Measurements from ENCODE around the gene VTI1A. TPM values are rescaled to one million over a fixed set of nuclear protein-coding genes. Genes with fewer than 3 reads are reported as not detected.

VTI1A gene
- total RNA-seq, 1 experiment from 2014 or later: 22.0 TPM

GRCh38 chr10:112841549-112841948 is 394.5 kb downstream of the VTI1A start:
- no peak overlapping the region for H3K23ac ChIP-seq (ENCODE audit: insufficient read length, low read depth, low read length)
- H3K18ac ChIP-seq (ENCODE audit: insufficient read length, low read depth, low read length): no peak overlapping the region
- no peak for DNase-seq
- no peak overlapping the region for H4K5ac ChIP-seq (ENCODE audit: insufficient read length, low read depth, low read length)
- no peak overlapping the region for H3K14ac ChIP-seq (ENCODE audit: insufficient read depth, low read length)
- no peak overlapping the region for H2AFZ ChIP-seq (ENCODE audit: low read length)
- no peak overlapping the region for H3K4me2 ChIP-seq (ENCODE audit: insufficient read depth, insufficient read length, low read length)
- H3K79me2 ChIP-seq (ENCODE audit: insufficient read depth, low read length): no peaks in the 10 kb centered on the region
- WGBS (ENCODE audit: extremely low coverage, insufficient read length, low lambda C conversion rate): no CpG with 5 or more reads among the region's 7 CpGs
- H3K9ac ChIP-seq (ENCODE audit: extremely low read depth, insufficient read length, low read length): no peak overlapping the region
- H3K27me3 ChIP-seq (ENCODE audit: insufficient read depth, low read length): no peaks in the 10 kb centered on the region
- TF ChIP-seq CTCF (conservative IDR thresholded peaks at IDR 0.05): no peak
- H2BK5ac ChIP-seq (ENCODE audit: insufficient read length, low read length): no peak overlapping the region
- H3K79me1 ChIP-seq (ENCODE audit: insufficient read depth, low read depth, low read length, poor library complexity, severe bottlenecking): no peaks in the 10 kb centered on the region
- H3T11ph ChIP-seq (ENCODE audit: low read length): no peak overlapping the region
- H4K91ac ChIP-seq (ENCODE audit: insufficient read length, low read depth, low read length): no peak overlapping the region
- H3K27ac ChIP-seq (ENCODE audit: insufficient read length, low read depth, low read length): no peak overlapping the region
- H4K20me1 ChIP-seq (ENCODE audit: control insufficient read depth, insufficient read depth, insufficient read length): no peaks in the 10 kb centered on the region
- H2BK12ac ChIP-seq (ENCODE audit: insufficient read length, low read depth, low read length): no peak overlapping the region
- no peaks in the 10 kb centered on the region for H3K23me2 ChIP-seq (ENCODE audit: insufficient read length, low read depth, low read length, poor library complexity, severe bottlenecking)
- H3K4ac ChIP-seq (ENCODE audit: low read depth, low read length): no peak overlapping the region
- H2AK5ac ChIP-seq (ENCODE audit: insufficient read length, low read length): no peak overlapping the region
- Mint-ChIP-seq H3K36me3 (ENCODE audit: insufficient read depth in 1 of 3, low read depth in 3 of 3) (peaks cover 9 to 19% (median 13%) of the 10 kb centered on the region in 3 experiments; a peak in 6 of 7 replicates), H3K4me3 (no peak overlapping the region), H3K9me3 (peaks cover 6 to 15% of the 10 kb centered on the region in 2 experiments; a peak in 4 of 5 replicates), H3K27ac (no peak overlapping the region), H3K27me3 (ENCODE audit: low read depth) (peaks cover 7% of the 10 kb centered on the region), H3K4me1 (peaks cover 24 to 37% of the 10 kb centered on the region in 2 experiments)
- no peak overlapping the region for H4K8ac ChIP-seq (replicated peaks; ENCODE audit: insufficient read length, low read depth, low read length)
- no peak overlapping the region for H2BK15ac ChIP-seq (ENCODE audit: low read depth, low read length)
- H2BK20ac ChIP-seq (ENCODE audit: low read depth, low read length, poor library complexity, severe bottlenecking): no peak overlapping the region
- peaks cover 5% of the 10 kb centered on the region; the same call in 1 of the 2 replicates for H3K4me1 ChIP-seq (ENCODE audit: insufficient read depth, low read length)
- no peak overlapping the region for H2BK120ac ChIP-seq (ENCODE audit: low read depth, low read length, poor library complexity, severe bottlenecking)
- no peaks in the 10 kb centered on the region for H3K9me3 ChIP-seq (ENCODE audit: control insufficient read depth, low read depth, low read length)
- no peak overlapping the region for H3K56ac ChIP-seq (ENCODE audit: insufficient read length, low read depth, low read length)

Measured in H9 (cell line).